Cardiac muscle cell (in vitro differentiated cells and primary cell): Measurements from ENCODE around the gene CSRNP3. TPM values are rescaled to one million over a fixed set of nuclear protein-coding genes. Genes with fewer than 3 reads are reported as not detected.

Source experiments
- DNase-seq, 2 donors: peaks; one replicate each; pipeline versions ENCODE4 v3.0.0 to v3.0.0-alpha.2; 2010 to 2017; ENCODE audit warnings: low read depth in 1 of 2, low spot score in 1 of 2
- H3K27ac ChIP-seq: fragments of 200-600 bp; sonication (generic); 2 replicates; pipeline ENCODE4 v1.5.1; 2016
- H3K27me3 ChIP-seq: fragments of 200-600 bp; sonication (generic); 2 replicates; pipeline ENCODE4 v1.6.0; 2016; ENCODE audit warnings: control low read depth
- H3K36me3 ChIP-seq: fragments of 200-600 bp; sonication (generic); 2 replicates; pipeline ENCODE4 v1.5.1; 2016; ENCODE audit warnings: control low read depth
- H3K4me1 ChIP-seq: fragments of 200-600 bp; sonication (generic); 2 replicates; pipeline ENCODE4 v1.8.1; 2017; ENCODE audit warnings: low read depth, mild to moderate bottlenecking, mixed run types
- H3K4me3 ChIP-seq: fragments of 200-600 bp; sonication (generic); 2 replicates; pipeline ENCODE4 v1.5.1; 2016; ENCODE audit warnings: mild to moderate bottlenecking
- H3K9me3 ChIP-seq: fragments of 200-600 bp; sonication (generic); 2 replicates; pipeline ENCODE4 v1.5.1; 2017; ENCODE audit warnings: low read depth, mild to moderate bottlenecking, control low read depth
- CTCF ChIP-seq: IDR thresholded peaks from 2 replicates; pipeline ENCODE4 v1.5.1; 2012; ENCODE audit warnings: low read depth, mild to moderate bottlenecking, low read length
- polyA plus RNA-seq: library from polyadenylated mRNA; unstranded; fragments of >200 nt; fragmentation: Nextera tagmentation; extraction: Ambion mirVana; gene quantifications from 2 replicates; pipeline ENCODE4 v1.2.1, GENCODE V29; 2016
- total RNA-seq: library from RNA; depleted of rRNA; stranded (reverse); fragments of >200 nt; gene quantifications from 2 replicates; pipeline ENCODE4 v1.2.3, GENCODE V29; 2016

Gene CSRNP3
- total and polyA plus RNA-seq, 2 experiments from 2014 or later = 11.5 to 13.8 TPM

- DNase-seq = no peak
- Histone ChIP-seq H3K27me3 (peaks cover 3% of the 10 kb centered on the region), H3K4me1 (no peaks in the 10 kb centered on the region), H3K9me3 (no peaks in the 10 kb centered on the region), H3K27ac (no peak overlapping the region), H3K36me3 (no peaks in the 10 kb centered on the region), H3K4me3 (no peak overlapping the region)
- TF ChIP-seq CTCF = no peak
These were observed 230.4 kb downstream of the CSRNP3 start for GRCh38 chr2:165699946-165700345.

- peaks cover 3% of the 10 kb centered on the region for H3K27me3 ChIP-seq
- no peak overlapping the region for H3K27ac ChIP-seq
- no peaks in the 10 kb centered on the region for H3K36me3 ChIP-seq
- no peak overlapping the region for H3K4me3 ChIP-seq
- no peaks in the 10 kb centered on the region for H3K9me3 ChIP-seq
- DNase-seq = no peak
- H3K4me1 ChIP-seq = no peaks in the 10 kb centered on the region
- no peak for TF ChIP-seq CTCF
These were observed 231.0 kb downstream of the CSRNP3 start for GRCh38 chr2:165700531-165700930.

- Histone ChIP-seq H3K4me3 (no peak overlapping the region), H3K4me1 (no peaks in the 10 kb centered on the region), H3K27me3 (peaks cover 3% of the 10 kb centered on the region), H3K27ac (no peak overlapping the region), H3K9me3 (no peaks in the 10 kb centered on the region), H3K36me3 (no peaks in the 10 kb centered on the region)
- no peak for TF ChIP-seq CTCF
- DNase-seq = no peak
These were observed 231.6 kb downstream of the CSRNP3 start for GRCh38 chr2:165701147-165701546.

- no peak for TF ChIP-seq CTCF
- Histone ChIP-seq H3K9me3 (no peaks in the 10 kb centered on the region), H3K27ac (no peak overlapping the region), H3K36me3 (no peaks in the 10 kb centered on the region), H3K27me3 (no peaks in the 10 kb centered on the region), H3K4me1 (no peaks in the 10 kb centered on the region), H3K4me3 (no peak overlapping the region)
- no peak for DNase-seq
These were observed 237.5 kb downstream of the CSRNP3 start for GRCh38 chr2:165706960-165707487.

- Histone ChIP-seq H3K4me3 (no peak overlapping the region), H3K4me1 (no peaks in the 10 kb centered on the region), H3K27me3 (no peaks in the 10 kb centered on the region), H3K36me3 (no peaks in the 10 kb centered on the region), H3K27ac (no peak overlapping the region), H3K9me3 (no peaks in the 10 kb centered on the region)
- TF ChIP-seq CTCF = no peak
- DNase-seq = no peak
These were observed 246.6 kb downstream of the CSRNP3 start for GRCh38 chr2:165716091-165716490.
